ENCODE measurements around the gene TENM3.

TENM3 gene

DNA sequence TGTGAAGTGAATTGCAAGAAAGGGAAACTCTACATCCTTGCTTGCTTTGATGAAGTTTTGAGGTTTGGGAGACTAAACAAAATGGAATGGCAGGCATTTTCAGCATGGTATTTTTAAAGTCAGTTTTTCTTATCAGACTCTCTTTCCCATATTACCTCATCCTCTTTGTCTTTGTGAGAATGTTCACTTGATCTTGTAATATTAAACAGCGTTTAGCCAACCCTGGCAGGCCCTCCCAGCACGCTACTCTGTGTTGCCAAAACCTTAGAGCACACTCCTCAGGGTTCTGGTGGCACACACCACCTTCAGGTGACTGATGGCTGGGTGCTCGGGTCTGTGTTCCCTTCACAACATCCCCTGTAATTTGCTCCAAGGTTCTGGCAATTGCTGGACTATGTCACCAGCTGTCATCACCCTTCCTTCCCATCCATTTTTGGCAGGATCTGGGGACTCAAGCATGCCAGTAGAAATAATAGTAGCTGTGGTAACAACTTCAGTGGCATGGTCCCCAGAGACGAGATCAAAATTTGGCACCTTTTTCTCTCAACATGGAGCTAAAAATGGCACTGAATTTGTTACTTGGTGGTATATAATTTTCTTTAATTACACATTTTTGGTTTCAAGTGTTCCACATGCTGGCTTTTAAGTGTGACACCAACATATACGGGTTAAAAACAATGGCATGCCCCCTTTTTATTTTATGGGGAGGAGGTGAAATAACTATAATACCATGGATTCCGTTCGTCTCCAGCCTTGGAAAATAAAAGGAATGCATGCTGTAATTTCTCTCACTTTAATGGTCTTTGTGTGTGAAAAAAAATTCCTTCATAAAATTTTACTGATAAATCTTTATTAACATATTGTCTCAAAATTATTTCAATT lies 400.8 kb downstream of the TENM3 start:
- no peak for DNase-seq

DNA sequence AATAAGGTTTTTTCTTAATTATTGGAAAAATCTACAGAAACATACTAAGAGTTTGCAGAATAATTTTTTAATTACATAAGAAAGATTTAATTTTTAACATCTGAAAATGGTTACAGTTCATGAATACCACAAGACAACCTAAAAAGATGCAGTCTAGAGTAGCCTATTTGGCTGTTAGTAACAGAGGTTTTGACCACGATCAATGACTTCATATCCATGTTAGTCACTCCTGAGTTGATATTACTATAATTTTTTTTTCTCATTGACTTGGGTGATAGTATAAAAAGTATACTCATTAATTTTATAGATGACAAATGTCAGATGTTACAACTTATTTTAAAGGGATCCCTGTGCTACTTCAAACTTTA lies 401.5 kb downstream of the TENM3 start:
- no peak for DNase-seq

DNA sequence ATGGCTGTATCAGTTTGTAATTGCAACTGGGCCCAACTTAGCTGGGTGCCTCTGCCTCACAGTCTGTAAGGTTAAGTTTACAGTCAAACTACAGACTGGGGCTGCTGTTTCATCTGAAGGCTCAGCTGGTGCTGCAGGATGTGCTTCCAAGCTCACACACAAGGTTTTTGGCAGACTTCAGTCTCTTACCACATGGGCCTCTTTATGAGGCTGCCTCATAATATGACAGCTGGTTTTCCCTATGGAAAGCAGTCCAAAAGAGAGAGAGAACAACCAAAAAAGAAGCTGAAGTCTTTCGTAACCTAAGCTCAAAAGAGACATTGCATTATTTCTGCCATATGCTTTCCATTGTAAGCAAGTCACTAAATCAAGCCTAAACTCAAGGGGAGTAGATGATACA lies 402.3 kb downstream of the TENM3 start:
- DNase-seq, result no peak

DNA sequence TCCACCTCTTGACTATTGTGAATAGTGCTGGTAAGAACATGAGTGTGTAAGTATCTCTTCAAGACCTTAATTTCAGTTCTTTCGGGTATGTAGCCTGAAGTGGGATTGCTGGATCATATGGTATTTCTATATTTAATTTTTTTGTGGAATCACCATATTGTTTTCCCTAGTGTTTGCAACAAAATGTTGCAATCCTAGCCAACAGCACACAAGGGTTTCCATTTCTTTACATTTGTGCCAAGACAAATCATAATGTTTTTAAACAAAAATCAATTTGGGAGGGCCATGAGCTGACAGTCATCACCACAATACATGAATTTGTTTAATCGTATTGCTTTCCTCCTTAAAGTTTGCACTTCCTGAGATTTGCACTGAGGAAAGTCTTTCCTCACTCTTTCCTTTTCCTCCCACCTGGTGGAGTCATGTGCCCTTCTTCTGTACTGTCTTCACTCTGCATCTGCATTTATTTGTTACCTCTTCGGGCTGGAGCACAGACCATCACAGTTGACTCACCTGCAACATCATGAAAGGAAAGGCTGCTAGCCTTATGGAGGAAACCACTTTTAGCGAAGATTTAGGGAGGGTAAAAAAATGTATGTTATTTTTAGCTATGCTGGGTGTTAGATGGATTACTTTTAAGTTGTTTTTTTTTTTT lies 404.6 kb downstream of the TENM3 start:
- DNase-seq, result no peak

DNA sequence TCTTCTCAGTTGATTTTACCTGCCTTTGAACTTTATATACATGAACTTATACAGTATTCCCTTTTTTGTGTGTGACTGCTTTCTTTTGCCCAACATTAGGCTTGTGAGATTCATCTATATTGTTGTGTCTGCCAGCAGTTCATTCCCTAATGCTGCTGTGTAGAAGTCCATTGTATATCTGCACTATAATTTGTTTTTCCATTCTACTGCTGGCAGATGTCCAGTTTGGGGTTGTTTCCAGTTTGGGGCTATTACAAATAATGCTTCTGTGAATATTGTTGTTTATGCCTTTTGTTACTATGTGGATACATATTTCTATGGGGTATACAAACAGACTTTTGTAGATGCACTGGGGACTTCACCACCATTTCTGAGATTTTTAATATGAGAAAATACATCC lies 405.6 kb downstream of the TENM3 start:
- no peak for DNase-seq

DNA sequence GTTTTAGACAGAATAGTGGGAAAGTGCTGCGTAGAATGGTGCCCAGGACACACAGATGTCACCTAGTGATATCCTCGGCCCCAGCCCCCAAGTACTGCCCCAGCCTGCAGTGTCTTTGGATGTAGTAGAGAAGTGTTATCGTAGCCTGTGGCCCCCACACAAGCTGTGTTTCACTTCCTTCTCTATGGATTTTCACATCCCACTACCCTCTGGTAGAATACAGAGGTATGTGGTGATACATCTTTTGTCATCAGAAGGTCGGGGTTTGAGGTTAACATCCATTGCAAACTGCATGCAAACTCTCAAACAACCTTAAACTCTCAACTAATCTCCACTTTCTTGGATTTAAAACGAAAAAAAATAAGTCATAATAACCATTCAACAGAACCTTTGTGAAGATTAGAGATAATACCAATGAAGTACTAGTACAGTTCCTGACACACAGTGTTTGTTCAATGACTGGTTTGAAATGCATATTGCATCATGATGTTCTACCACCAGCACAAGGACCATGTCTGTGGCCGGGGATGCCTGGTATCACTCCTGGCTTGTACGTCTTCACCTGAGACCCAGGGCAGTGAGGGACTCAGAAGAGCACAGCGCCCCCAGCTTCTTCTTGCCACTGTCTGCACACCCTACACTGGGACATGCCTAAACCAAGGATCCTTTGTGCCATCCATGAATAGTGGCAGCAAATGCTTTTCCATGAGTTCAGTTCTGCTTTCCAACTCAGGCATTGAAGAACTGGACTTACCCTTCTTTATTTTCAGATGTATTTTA lies 406.7 kb downstream of the TENM3 start:
- DNase-seq, result no peak

DNA sequence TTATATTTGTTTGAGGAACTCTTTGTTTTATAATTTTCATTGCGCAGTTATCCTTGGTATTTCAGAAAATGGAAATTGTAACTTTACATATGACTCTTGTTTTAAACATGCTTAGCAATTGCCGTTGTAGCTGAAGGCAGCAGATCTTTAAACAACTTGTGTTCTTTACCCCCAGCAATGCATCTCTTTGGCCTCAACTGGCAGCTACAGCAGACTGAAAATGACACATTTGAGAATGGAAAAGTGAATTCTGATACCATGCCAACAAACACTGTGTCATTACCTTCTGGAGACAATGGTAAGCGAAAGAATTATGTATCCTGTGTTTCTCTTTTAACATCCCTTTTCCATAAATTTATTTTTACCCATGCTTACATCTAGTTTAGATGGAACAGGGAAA lies 410.4 kb downstream of the TENM3 start:
- no peak for DNase-seq

DNA sequence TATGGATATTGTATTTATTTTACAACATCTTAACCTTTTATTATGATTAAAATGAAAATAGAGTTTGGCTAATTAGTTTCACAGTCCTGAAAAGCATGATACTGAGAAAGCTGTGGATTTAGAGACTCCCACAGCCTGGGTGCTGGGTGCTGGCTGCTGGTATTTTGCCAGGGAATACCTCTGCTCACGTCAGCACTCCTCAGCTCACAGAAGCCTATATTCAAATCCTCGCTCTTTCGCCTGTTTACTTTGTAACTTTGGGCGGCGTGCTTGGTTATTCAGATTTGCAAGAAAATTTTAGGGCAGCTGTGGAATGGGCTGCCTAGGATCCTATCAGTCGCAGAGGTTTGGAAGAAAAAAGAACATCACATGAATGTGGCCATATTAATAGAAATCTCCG lies 412.1 kb downstream of the TENM3 start:
- DNase-seq, result no peak

DNA sequence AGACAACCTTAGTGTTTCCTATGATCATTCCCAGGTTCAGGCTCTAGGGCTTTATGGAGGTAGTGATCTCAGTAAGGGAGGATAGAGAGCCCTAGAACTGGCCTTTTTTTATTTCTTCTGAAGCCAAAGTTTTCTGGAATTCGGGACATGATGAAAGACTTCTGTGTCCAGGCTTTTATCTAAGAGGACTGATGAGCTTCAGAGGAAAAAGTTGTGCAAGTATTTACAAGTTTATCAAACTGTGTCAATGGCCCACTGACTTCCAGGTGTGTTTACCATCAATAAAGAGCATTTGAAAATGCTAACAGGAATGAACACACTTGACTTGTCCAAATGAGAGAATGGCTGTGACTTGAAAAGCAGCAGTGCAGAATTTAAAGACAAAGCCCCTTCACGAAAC lies 419.3 kb downstream of the TENM3 start:
- DNase-seq, result no peak

DNA sequence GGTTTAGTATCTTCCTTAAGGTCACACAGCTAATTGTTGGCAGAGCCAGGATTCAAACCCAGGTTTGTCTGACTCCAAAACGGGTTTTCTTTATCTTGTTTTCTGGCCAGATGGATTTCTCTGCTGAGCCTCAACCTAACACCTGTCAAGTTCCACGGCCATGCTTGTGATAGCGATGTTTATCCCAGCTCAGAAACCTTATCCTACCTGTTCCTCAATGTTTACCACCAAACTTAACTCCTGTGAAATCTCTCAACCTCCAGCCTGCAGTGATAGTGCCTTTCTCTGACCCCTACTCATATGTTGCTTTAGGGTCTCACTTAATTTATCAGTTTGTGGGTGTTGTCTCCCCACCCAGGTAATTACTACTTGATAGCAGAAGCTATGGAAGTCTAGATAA lies 428.0 kb downstream of the TENM3 start:
- DNase-seq, result no peak

DNA sequence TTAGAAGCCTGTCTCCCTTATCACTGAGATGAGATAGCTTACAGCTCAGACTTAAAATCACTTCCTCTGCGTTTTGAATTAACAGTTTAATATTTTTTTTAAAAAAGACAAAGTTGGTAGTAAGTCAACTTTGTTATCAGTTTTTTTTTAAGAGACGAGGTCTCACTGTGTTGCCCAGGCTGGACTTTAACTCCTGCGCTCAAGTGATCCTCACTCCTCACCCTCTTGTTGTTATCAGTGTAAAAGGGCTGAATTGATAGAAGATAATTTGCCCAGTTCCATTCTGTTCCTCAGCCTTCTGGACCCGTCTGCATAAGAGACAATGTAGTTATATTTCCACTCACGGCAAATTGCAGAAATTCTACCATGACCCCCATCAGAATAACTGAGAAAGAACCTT lies 428.5 kb downstream of the TENM3 start:
- no peak for DNase-seq

DNA sequence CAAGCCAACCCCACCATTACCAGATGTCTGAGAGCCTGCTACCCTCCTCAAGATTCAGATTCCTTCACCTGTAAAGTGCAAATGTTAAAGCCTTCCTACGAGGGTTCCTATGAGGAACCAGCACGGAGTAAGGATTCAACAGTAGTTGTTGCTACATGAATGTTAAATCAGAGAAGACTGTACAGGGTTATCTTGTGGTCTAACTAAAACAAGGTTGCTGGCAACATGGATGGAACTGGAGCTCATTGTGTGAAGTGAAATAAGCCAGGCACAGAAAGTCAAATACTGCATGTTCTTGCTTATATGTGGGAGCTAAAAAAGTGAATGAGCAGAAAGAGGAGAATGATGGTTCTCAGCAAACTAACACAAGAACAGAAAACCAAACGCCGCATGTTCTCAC lies 435.4 kb downstream of the TENM3 start:
- DNase-seq, result no peak

DNA sequence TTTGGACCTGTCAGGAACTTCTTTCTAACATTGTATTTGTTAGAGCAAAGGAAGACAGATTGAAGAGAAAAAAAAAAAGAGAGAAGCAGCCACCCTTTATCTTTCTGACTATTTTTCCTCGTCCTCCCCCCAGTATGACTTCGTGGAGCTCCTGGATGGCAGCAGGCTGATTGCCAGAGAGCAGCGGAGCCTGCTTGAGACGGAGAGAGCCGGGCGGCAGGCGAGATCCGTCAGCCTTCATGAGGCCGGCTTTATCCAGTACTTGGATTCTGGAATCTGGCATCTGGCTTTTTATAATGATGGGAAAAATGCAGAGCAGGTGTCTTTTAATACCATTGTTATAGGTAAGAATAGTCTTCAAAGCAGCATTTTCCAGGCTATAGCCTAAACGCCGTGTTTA lies 436.3 kb downstream of the TENM3 start:
- DNase-seq, result no peak

DNA sequence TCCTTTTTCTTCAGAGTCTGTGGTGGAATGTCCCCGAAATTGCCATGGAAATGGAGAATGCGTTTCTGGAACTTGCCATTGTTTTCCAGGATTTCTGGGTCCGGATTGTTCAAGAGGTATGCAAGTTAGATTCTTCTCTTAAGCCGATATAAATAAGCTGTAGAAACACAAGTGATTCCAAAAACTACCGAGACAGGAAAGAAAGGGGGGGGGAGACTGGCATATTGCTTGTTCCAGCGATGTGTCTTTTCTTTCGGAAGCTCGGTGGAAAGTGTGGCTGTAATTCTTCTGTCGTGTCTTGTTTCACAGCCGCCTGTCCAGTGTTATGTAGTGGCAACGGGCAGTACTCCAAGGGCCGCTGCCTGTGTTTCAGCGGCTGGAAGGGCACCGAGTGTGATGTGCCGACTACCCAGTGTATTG lies 437.0 kb downstream of the TENM3 start:
- no peak for DNase-seq

DNA sequence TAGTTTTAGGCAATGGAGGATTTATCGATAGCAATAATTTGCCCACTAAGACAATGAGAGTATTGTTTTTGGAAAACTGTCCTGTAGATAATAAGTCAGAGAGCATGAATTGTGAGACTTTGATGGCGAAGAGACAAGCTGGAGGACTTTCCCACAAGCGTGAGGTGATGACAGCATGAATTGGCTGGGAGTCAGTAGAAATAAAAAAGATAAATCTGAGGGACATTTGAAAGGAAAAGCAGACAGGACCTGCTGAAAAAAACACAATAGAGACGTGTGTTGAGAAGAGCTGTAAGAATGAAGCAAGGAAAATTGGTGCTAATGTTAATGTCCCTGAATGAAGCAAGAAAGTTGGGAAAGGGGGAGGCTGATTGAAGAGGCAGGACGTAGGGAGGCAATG lies 440.5 kb downstream of the TENM3 start:
- DNase-seq, result no peak

DNA sequence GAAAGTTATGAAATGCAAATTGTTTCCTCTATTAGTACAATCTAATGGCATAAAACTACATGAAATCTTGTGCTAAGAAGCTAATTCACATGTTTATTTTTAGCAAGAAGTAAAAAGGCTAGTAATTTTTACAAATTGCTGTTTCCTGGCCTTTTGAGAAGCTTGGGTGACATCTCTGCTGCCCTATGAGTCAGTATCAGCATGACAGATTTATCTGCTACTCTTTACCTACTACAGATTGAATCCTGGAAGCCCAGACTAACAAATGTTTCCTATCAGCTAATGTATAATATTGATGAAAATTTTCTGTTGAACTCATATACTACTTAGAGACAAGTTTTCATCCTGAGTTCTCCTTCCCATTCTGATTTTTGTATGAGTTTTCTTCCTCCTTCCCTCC lies 441.6 kb downstream of the TENM3 start:
- no peak for DNase-seq

DNA sequence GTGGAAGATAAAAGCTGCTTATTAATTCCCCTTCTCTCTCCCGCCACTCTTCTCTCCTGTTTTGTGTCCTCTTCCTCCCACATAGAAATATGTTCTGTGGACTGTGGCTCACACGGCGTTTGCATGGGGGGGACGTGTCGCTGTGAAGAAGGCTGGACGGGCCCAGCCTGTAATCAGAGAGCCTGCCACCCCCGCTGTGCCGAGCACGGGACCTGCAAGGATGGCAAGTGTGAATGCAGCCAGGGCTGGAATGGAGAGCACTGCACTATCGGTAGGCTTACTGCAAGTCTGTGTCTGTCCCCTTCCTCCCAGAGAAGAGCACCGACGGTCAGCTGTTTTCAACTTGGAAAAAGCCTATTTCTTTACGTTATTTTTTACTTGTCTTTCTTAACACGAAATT lies 444.9 kb downstream of the TENM3 start:
- no peak for DNase-seq

DNA sequence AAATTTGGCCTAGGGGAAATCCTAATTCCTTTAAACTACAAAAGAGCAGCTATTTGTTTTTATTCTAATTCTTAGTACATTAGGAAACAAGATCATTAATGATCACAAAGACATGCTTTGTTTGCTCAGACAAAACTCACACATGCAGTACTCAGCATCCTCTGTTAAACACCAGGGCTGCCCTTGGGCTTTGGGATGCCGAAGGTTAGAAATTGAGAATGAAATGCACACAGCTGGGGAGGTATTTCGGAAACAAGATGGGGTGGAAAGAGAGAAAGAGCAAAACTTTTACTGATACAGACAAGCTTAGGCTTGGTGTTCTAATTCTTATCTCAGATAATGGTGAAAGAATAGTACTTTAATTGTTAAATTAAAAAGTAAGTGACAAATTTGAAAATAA lies 451.3 kb downstream of the TENM3 start:
- no peak for DNase-seq

DNA sequence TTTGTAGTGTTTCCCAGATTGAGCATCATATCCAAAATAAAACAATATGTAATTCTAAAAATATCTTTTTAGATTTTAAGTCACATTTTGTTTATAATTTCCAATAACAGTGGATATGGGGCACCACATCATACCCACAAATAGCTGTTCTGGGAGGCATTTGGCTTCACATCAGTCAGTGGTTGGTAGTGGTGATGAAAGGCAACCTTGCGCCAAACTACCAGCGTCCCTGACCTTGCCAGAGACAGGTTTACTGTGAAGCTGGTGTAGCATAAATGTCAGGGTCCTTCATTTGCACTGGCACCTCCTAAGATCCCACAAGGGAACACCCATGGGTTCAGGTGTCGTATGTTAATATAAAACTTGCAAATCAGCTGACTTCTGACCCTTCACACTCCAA lies 451.8 kb downstream of the TENM3 start:
- no peak for DNase-seq

DNA sequence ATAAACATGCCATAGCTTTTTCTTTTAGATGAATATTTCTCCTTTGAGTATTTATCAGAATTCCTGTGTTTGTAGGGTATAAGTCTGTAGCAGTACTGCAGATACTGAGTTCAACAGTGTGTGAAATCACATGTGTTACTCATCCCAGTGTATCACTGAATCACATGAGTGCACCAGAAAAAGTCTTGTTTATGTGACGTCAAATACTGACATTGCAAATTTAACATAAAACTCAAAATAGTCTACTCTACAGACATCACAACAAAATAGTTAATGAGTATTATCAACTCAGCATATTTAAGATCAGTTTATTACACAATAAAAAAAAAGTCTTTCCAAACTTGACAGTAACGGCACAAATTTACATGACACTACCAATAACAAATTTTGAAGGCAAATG lies 452.6 kb downstream of the TENM3 start:
- DNase-seq, result no peak

DNA sequence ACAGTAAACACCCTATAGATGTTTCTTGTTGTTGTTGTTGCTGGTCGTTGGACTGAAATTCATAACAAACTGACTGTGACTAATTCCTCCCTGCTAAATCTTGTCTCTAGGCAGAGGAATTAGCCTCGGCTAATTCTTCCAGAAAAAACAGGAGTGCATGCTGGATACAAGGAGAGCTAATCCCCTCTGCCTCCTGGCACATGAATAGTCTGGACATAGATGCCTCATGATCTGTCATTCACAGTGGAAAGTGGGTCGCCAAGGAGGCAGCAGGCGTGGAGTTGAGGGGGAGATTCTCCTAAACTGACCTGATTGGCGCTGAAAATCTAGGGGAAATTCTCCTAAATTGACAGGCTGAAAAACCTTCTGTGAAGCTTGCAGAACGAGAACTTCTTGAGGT lies 453.9 kb downstream of the TENM3 start:
- DNase-seq, result no peak

DNA sequence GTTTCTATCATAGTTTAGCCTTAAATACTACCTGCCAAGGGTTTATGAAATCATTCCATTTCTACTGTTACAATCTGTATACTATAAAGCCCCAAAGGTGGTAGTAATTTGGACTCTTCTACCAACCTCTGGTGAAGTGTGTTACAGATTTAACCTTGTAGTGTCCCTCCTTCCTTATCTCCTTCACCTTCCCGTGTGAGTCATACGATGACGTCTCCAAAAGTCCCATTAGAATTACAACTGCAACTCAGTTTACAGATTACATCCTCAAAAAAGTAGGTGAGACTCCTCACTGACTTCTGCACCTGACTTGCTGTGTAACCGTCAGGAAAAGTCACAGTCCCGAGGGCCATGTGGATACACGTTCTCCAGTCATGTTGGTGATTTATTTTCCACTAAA lies 455.0 kb downstream of the TENM3 start:
- DNase-seq, result no peak

DNA sequence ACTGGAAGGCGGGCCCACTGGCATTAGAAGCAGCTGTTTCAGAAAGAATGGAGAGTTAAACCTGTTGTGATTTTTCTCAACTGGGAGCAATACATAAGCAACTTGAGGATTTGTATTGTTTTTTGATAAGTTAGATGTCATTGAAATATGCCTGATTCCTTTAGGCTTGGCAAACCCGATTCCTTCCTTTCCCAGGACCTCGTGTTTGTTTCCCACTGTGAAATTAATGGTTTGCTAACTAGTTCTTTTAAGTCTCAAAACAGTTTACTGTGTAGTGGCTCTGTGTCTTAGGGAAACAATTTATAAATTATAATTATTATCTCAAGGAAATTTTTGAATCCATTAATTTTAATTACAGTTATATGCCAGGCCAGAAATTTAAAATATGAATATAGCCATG lies 456.0 kb downstream of the TENM3 start:
- DNase-seq, result no peak

DNA sequence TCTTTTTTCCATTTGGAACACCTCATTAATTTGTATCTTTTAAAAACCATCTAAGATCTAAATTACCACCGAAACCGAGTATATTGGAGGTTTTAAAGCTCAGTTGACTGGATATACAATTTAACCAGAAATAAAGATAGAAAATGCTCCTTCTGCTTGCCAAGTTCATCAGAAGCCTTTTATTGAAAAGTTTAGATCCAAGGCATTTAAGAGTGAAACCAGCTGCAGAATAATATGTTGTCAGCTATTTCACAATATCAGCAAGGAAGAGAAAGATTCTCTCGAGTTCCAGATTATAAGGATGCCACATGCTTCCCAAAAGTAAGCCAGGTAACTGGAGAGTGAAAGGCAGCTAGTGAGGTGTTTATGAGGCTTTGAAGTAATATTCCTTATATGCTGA lies 456.6 kb downstream of the TENM3 start:
- DNase-seq, result no peak
